GM23338 (cell line): Measurements from ENCODE around the gene ME3. TPM values are rescaled to one million over a fixed set of nuclear protein-coding genes. Genes with fewer than 3 reads are reported as not detected.

Experiments
- ATAC-seq: fragments of 200-7000 bp; cut with Tn5 transposase; 3 replicates; pipeline ENCODE4 v1.9.1; 2020
- DNase-seq: peaks from one replicate; pipeline ENCODE4 v3.0.0-alpha.2; 2015; ENCODE audit warnings: low spot score
- H2AFZ ChIP-seq: fragments of 200-600 bp; sonication (generic); 2 replicates; pipeline ENCODE4 v1.8.0; 2016; ENCODE audit warnings: antibody characterized with exemption, mild to moderate bottlenecking, moderate library complexity
- H3F3A ChIP-seq: fragments of 200-600 bp; sonication (generic); replicated peaks from 2 replicates; pipeline ENCODE4 v1.8.0; 2017; ENCODE audit warnings: antibody characterized with exemption, mixed run types, low read depth
- H3K27ac ChIP-seq: fragments of 200-600 bp; sonication (generic); 2 replicates; pipeline ENCODE4 v1.6.1; 2016; ENCODE audit warnings: low read depth
- H3K27me3 ChIP-seq: fragments of 200-600 bp; sonication (generic); 2 replicates; pipeline ENCODE4 v1.8.0; 2016; ENCODE audit warnings: mild to moderate bottlenecking, mixed run types, moderate library complexity; ENCODE audit not compliant: insufficient read depth
- H3K36me3 ChIP-seq: fragments of 200-600 bp; sonication (generic); 2 replicates; pipeline ENCODE4 v1.8.0; 2016; ENCODE audit warnings: mild to moderate bottlenecking; ENCODE audit not compliant: insufficient read depth
- H3K4me1 ChIP-seq: fragments of 200-600 bp; sonication (generic); 2 replicates; pipeline ENCODE4 v1.8.0; 2016; ENCODE audit warnings: mild to moderate bottlenecking, moderate library complexity; ENCODE audit not compliant: insufficient read depth
- H3K4me2 ChIP-seq: fragments of 200-600 bp; sonication (generic); 2 replicates; pipeline ENCODE4 v1.7.1; 2017; ENCODE audit warnings: mixed run types
- H3K4me3 ChIP-seq: fragments of 200-600 bp; sonication (generic); 2 replicates; pipeline ENCODE4 v1.6.1; 2016; ENCODE audit warnings: mixed run types
- H3K79me2 ChIP-seq: fragments of 200-600 bp; sonication (generic); replicated peaks from 2 replicates; pipeline ENCODE4 v1.8.0; 2017; ENCODE audit warnings: mild to moderate bottlenecking; ENCODE audit not compliant: insufficient read depth
- H3K9me2 ChIP-seq: fragments of 200-600 bp; sonication (generic); 2 replicates; pipeline ENCODE4 v1.8.0; 2017; ENCODE audit not compliant: insufficient read depth
- H4K20me1 ChIP-seq: fragments of 200-600 bp; sonication (generic); replicated peaks from 2 replicates; pipeline ENCODE4 v1.8.0; 2017; ENCODE audit warnings: mild to moderate bottlenecking; ENCODE audit not compliant: insufficient read depth
- H3K27ac Mint-ChIP-seq: 2 replicates; pipeline ENCODE4 v1.8.0; 2020; ENCODE audit warnings: inconsistent platforms, mild to moderate bottlenecking, moderate library complexity, mixed read lengths
- H3K27me3 Mint-ChIP-seq: 3 replicates; pipeline ENCODE4 v1.8.0; 2022; ENCODE audit warnings: low read depth, mild to moderate bottlenecking, moderate library complexity, mixed read lengths, inconsistent platforms; ENCODE audit not compliant: insufficient read depth, poor library complexity
- H3K36me3 Mint-ChIP-seq: 3 replicates; pipeline ENCODE4 v1.8.0; 2021; ENCODE audit warnings: low read depth, mild to moderate bottlenecking, inconsistent platforms, moderate library complexity, mixed read lengths
- H3K4me1 Mint-ChIP-seq: 3 replicates; pipeline ENCODE4 v1.8.0; 2020; ENCODE audit warnings: mild to moderate bottlenecking, inconsistent platforms, mixed read lengths
- H3K4me3 Mint-ChIP-seq: 3 replicates; pipeline ENCODE4 v1.8.0; 2021; ENCODE audit warnings: moderate library complexity, mild to moderate bottlenecking, inconsistent platforms, mixed read lengths
- H3K9me3 Mint-ChIP-seq: 3 replicates; pipeline ENCODE4 v1.8.0; 2020; ENCODE audit warnings: moderate library complexity, mild to moderate bottlenecking, inconsistent platforms, mixed read lengths
- CREB1 ChIP-seq: fragments of 250-450 bp; sonication (Bioruptor Pico); IDR thresholded peaks from 2 replicates; pipeline ENCODE4 v1.5.0; 2020; ENCODE audit warnings: low read depth, mild to moderate bottlenecking, moderate library complexity
- STAT1 ChIP-seq: IDR thresholded peaks from one replicate; pipeline ENCODE4 v1.6.1; 2016; ENCODE audit warnings: antibody characterized with exemption; ENCODE audit not compliant: unreplicated experiment
- polyA plus RNA-seq: library from polyadenylated mRNA; unstranded; fragments of >200 nt; fragmentation: Nextera tagmentation; extraction: Ambion mirVana; gene quantifications from 2 replicates; pipeline ENCODE4 v1.2.1, GENCODE V29; 2016
- total RNA-seq: library from RNA; depleted of rRNA; stranded (reverse); fragments of >200 nt; shearing (Covaris generic); gene quantifications from 2 replicates; pipeline ENCODE4 v1.2.3, GENCODE V29; 2014
- TF ChIP-seq, protein P1 (sequence below): IDR thresholded peaks from one replicate; pipeline ENCODE4 v1.6.1; 2018; ENCODE audit warnings: antibody characterized with exemption; ENCODE audit not compliant: unreplicated experiment
- TF ChIP-seq, protein P2 (sequence below): fragments of 250-450 bp; sonication (Bioruptor Pico); IDR thresholded peaks from 2 replicates; pipeline ENCODE4 v1.5.0; 2020; ENCODE audit warnings: mild to moderate bottlenecking, moderate library complexity

ME3 gene
- total and polyA plus RNA-seq, 2 experiments from 2014 or later, result 1.3 to 4.0 TPM

DNA sequence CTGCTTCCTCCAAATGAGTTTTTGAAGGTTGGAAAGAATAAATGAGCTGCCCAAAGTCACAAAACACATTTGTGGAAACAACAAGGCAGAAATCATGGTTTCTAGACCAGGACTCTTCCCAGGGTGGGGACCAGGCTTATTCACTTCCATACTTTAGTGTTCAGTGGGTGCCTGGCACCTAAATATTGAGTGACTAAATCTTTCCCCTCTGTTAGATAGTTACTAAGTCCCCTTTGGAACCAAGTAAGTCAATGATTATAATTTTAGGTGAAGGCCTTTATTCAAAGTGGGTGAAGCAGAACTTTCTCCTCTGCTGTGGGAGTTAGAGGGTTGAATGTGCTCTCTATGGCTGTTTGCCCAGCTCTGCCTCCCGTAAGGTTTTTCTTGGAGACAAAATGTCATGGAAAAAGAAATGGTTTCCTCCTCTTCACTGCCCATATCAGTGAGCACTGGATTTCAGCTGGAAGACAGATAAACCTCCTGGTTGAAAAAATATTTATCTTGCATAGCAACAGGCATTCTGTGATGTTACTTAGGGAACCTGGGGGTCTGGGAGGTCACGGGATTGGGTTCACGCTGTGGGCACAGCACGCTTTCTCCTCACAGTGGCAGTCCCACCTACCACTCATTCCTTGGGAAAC is 179.9 kb downstream of the ME3 start:
- Mint-ChIP-seq H3K36me3 (no peaks in the 10 kb centered on the region), H3K4me1 (peaks cover 19% of the 10 kb centered on the region; the same call in 2 of the 3 replicates), H3K27me3 (no peaks in the 10 kb centered on the region), H3K9me3 (no peaks in the 10 kb centered on the region), H3K27ac (no peak overlapping the region), H3K4me3 (no peak overlapping the region)
- no peaks in the 10 kb centered on the region for H3K27me3 ChIP-seq
- ATAC-seq (no peak), DNase-seq (no peak)
- no peak overlapping the region for H3K4me2 ChIP-seq
- H3F3A ChIP-seq, result no peaks in the 10 kb centered on the region
- no peaks in the 10 kb centered on the region for H3K9me2 ChIP-seq
- H3K79me2 ChIP-seq, result no peaks in the 10 kb centered on the region
- H4K20me1 ChIP-seq, result no peaks in the 10 kb centered on the region
- no peak overlapping the region for H3K27ac ChIP-seq
- peaks cover 19% of the 10 kb centered on the region for H3K4me1 ChIP-seq
- no peak overlapping the region for H2AFZ ChIP-seq
- no peak overlapping the region for H3K4me3 ChIP-seq
- no peaks in the 10 kb centered on the region for H3K36me3 ChIP-seq
- TF ChIP-seq STAT1 (no peak), CREB1 (no peak)
- TF ChIP-seq, protein P1, sequence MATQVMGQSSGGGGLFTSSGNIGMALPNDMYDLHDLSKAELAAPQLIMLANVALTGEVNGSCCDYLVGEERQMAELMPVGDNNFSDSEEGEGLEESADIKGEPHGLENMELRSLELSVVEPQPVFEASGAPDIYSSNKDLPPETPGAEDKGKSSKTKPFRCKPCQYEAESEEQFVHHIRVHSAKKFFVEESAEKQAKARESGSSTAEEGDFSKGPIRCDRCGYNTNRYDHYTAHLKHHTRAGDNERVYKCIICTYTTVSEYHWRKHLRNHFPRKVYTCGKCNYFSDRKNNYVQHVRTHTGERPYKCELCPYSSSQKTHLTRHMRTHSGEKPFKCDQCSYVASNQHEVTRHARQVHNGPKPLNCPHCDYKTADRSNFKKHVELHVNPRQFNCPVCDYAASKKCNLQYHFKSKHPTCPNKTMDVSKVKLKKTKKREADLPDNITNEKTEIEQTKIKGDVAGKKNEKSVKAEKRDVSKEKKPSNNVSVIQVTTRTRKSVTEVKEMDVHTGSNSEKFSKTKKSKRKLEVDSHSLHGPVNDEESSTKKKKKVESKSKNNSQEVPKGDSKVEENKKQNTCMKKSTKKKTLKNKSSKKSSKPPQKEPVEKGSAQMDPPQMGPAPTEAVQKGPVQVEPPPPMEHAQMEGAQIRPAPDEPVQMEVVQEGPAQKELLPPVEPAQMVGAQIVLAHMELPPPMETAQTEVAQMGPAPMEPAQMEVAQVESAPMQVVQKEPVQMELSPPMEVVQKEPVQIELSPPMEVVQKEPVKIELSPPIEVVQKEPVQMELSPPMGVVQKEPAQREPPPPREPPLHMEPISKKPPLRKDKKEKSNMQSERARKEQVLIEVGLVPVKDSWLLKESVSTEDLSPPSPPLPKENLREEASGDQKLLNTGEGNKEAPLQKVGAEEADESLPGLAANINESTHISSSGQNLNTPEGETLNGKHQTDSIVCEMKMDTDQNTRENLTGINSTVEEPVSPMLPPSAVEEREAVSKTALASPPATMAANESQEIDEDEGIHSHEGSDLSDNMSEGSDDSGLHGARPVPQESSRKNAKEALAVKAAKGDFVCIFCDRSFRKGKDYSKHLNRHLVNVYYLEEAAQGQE, result no peak
- TF ChIP-seq, protein P2, sequence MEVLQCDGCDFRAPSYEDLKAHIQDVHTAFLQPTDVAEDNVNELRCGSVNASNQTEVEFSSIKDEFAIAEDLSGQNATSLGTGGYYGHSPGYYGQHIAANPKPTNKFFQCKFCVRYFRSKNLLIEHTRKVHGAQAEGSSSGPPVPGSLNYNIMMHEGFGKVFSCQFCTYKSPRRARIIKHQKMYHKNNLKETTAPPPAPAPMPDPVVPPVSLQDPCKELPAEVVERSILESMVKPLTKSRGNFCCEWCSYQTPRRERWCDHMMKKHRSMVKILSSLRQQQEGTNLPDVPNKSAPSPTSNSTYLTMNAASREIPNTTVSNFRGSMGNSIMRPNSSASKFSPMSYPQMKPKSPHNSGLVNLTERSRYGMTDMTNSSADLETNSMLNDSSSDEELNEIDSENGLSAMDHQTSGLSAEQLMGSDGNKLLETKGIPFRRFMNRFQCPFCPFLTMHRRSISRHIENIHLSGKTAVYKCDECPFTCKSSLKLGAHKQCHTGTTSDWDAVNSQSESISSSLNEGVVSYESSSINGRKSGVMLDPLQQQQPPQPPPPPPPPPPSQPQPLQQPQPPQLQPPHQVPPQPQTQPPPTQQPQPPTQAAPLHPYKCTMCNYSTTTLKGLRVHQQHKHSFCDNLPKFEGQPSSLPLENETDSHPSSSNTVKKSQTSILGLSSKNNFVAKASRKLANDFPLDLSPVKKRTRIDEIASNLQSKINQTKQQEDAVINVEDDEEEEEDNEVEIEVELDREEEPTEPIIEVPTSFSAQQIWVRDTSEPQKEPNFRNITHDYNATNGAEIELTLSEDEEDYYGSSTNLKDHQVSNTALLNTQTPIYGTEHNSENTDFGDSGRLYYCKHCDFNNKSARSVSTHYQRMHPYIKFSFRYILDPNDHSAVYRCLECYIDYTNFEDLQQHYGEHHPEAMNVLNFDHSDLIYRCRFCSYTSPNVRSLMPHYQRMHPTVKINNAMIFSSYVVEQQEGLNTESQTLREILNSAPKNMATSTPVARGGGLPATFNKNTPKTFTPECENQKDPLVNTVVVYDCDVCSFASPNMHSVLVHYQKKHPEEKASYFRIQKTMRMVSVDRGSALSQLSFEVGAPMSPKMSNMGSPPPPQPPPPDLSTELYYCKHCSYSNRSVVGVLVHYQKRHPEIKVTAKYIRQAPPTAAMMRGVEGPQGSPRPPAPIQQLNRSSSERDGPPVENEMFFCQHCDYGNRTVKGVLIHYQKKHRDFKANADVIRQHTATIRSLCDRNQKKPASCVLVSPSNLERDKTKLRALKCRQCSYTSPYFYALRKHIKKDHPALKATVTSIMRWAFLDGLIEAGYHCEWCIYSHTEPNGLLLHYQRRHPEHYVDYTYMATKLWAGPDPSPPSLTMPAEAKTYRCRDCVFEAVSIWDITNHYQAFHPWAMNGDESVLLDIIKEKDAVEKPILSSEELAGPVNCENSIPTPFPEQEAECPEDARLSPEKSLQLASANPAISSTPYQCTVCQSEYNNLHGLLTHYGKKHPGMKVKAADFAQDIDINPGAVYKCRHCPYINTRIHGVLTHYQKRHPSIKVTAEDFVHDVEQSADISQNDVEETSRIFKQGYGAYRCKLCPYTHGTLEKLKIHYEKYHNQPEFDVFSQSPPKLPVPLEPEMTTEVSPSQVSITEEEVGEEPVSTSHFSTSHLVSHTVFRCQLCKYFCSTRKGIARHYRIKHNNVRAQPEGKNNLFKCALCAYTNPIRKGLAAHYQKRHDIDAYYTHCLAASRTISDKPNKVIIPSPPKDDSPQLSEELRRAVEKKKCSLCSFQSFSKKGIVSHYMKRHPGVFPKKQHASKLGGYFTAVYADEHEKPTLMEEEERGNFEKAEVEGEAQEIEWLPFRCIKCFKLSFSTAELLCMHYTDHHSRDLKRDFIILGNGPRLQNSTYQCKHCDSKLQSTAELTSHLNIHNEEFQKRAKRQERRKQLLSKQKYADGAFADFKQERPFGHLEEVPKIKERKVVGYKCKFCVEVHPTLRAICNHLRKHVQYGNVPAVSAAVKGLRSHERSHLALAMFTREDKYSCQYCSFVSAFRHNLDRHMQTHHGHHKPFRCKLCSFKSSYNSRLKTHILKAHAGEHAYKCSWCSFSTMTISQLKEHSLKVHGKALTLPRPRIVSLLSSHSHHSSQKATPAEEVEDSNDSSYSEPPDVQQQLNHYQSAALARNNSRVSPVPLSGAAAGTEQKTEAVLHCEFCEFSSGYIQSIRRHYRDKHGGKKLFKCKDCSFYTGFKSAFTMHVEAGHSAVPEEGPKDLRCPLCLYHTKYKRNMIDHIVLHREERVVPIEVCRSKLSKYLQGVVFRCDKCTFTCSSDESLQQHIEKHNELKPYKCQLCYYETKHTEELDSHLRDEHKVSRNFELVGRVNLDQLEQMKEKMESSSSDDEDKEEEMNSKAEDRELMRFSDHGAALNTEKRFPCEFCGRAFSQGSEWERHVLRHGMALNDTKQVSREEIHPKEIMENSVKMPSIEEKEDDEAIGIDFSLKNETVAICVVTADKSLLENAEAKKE (CRISPR knock-in tag), result no peak
